GM10266 (cell line): ENCODE data around the gene SFT2D2.

Source experiments
- DNase-seq: peaks from one replicate; pipeline ENCODE4 v3.0.0; 2012; ENCODE audit errors: extremely low spot score
- TF ChIP-seq, protein P1 (sequence below): IDR thresholded peaks from 2 replicates; pipeline ENCODE4 v1.5.1; 2012; ENCODE audit warnings: mild to moderate bottlenecking, low read depth; ENCODE audit not compliant: control insufficient read depth, insufficient read depth; ENCODE audit errors: missing control alignments

Gene SFT2D2

DNA sequence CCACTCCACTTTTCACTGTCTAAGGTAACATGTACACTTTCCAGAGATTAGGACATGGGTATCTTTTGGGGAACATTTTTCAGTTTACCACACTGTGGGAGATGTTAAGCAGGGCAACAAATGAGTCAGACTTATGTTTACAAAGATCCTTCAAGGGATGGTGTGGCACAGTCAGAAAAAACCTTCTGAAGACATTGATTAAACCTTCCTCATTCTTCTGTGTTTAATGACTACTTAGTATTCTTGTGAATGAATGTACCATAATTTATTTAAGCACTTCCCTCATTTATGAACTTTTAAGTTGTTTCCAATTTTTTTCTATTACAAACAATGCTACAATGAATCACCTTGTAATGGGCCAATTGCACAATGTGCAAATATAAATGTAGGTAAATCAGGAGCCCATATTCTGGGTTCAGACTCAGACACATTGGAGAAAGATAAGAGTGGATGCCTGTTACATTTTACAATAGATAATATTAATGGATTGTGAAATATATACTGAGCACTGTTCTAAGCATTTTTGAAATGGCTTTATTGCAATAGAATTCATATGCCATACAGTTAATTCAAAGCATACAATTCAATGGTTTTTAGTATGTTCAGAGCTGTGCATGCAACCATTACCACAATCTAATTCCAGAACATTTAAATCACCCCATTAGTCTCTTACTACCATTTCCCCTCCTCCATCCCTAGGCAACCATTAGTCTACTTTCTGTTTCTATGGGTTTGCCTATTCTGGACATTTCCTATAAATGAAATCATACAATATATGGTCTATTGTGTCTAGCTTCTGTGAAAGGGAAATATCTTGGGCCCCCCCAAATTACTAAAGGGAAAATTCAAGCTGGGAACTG, 1.9 kb upstream of the SFT2D2 start:
- DNase-seq, result no peak
- TF ChIP-seq, protein P1, sequence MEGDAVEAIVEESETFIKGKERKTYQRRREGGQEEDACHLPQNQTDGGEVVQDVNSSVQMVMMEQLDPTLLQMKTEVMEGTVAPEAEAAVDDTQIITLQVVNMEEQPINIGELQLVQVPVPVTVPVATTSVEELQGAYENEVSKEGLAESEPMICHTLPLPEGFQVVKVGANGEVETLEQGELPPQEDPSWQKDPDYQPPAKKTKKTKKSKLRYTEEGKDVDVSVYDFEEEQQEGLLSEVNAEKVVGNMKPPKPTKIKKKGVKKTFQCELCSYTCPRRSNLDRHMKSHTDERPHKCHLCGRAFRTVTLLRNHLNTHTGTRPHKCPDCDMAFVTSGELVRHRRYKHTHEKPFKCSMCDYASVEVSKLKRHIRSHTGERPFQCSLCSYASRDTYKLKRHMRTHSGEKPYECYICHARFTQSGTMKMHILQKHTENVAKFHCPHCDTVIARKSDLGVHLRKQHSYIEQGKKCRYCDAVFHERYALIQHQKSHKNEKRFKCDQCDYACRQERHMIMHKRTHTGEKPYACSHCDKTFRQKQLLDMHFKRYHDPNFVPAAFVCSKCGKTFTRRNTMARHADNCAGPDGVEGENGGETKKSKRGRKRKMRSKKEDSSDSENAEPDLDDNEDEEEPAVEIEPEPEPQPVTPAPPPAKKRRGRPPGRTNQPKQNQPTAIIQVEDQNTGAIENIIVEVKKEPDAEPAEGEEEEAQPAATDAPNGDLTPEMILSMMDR, result no peak

DNA sequence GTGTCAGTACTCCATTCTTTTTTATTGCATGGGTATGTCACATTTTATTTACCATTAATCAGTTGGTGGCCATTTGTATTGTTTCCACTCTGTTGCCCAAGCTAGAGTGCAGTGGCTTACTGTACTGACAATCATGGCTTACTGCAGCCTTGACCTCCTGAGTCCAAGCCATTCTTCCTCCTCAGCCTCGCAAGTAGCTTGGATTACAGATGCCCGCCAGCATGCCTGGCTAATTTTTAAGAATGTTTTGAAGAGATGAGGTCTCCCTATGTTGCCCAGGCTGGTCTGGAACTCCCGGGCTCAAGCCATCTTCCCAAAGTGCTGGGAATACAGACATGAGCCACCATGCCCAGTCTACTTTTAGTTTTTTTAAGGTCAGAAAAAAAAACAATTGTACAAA, 813 bp upstream of the SFT2D2 start:
- TF ChIP-seq, protein P1, result no peak
- DNase-seq, result no peak

DNA sequence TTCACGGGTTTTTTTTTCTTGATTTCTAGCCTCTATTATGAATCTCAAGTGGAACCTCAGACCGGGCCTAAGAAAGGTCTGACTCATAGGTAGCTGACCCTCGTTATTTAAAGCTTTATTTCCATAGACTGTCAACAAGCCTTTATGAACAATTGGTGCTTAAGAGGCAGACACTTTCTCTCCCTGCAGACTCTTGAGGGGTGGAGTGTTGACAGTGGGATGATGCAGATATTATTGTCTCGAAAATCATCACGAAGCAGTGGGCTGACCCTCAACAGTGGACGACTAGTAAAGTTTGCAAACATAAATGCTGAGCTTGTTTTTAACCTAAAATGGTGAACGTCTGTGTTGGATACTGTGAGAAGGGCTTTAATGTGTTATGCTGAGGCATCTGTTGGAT, 1.8 kb downstream of the SFT2D2 start:
- DNase-seq, result peak; percentile 32
- TF ChIP-seq, protein P1, result no peak

DNA sequence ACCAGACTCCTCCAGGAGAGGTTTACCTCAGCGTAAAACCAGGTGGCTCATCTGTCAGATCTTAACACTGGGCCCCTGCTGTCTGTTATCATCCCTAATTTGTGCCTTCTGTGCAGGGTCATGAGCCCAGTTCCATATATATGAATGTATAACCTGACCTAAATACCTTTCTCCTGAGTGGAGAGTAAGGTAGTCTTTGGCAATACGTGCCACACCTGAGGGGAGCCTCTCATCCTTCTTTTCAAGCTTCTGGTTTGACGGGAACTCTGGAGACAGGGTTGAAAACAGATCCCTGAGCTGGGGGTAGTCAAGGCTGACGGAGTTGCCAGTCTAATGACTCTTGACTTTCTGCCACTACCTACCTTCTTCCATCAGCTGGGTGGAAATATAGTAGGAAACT, 4.1 kb downstream of the SFT2D2 start:
- DNase-seq, result no peak
- TF ChIP-seq, protein P1, result no peak

DNA sequence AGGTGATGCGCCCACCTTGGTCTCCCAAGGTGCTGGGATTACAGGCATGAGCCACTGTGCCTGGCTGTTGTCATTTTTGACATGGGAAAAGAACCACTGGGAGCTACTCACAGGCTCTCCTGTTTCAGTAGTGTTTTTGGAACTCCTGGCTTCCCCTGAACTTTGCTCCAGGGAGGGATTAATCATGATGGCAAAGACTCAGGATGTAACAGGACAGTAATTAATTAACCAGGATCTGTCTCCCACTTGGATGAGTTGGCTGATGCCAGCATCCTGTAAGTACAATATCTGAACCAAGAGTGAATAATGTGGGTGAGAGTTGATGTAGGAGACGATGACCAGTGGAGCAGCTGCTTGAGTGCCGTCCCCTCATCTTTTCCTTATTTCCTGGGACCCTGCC, 4.9 kb downstream of the SFT2D2 start:
- TF ChIP-seq, protein P1, result no peak
- no peak for DNase-seq

DNA sequence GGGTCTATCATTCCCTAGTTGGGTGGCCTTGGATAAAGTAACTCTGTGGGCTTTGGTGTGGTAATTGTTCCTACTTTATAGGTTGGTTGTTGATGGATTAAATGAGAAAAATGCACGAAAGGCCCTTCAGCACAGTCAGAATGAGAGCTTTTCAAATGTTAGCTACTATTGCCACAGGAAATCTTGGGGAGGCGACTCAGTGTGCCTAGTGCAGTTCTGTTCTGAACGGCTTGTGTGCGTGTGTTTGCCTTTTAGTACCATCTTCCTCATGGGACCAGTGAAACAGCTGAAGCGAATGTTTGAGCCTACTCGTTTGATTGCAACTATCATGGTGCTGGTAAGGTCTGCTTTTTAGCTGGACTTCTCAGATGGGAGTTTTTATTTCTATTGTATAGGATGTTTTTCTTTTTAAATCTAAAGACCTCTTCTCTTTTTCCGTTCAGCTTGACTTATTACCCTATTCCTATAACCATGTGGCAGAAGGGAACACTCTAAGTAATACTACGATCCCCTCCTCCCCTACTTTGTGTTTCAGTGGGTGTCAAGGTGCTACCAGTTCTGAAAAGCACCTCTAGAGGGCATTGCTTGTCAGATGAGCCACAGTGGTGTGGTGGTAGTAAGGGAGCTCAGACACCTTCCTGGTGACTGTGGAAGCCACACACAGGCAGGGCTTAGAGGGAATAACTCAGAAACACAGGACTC, 9.2 kb downstream of the SFT2D2 start:
- peak; percentile 52 for DNase-seq
- TF ChIP-seq, protein P1, result peak; percentile 63

DNA sequence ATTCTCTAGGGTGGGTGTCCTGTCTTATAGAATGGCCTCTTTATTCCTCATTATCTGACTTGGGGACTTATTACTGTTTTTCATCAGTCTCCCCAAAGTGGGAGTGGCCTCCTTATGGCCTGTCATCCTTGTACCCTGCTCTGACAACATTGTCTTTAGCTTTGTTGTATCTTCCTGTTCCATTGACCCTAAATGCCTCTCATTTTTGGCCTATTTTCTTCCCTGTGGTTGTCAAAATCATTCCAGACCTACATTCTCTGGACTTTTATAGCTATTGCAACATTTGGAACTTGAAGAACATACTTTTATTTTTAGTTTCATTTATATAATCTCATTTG, 9.7 kb downstream of the SFT2D2 start:
- TF ChIP-seq, protein P1, result no peak
- no peak for DNase-seq
